HCT116 (cell line): ENCODE measurements around the gene NRCAM. TPM values are rescaled to one million over a fixed set of nuclear protein-coding genes. Genes with fewer than 3 reads are reported as not detected.

ENCODE experiments used
- ATAC-seq: fragments of 200-7000 bp; cut with Tn5 transposase; 2 replicates; pipeline ENCODE4 v1.9.1; 2020; ENCODE audit warnings: mild to moderate bottlenecking, moderate library complexity
- BruUV-seq: library from RNA; stranded (reverse); fragments of 400-500 nt; replicated peaks from 2 replicates; lab custom pipeline; 2021; lab: Mats Ljungman, UMichigan
- CTCF ChIA-PET: fragments of 300-600 bp; sonication (Branson Sonifier 250); formaldehyde crosslinking; loops from one replicate; lab custom pipeline; 2021; ENCODE audit warnings: antibody characterized with exemption; lab: Charles Lee
- POLR2A ChIA-PET: fragments of 300-600, 350-600 bp; sonication (Branson Sonifier 250); formaldehyde crosslinking; loops from one replicate; lab custom pipeline; 2021; ENCODE audit warnings: antibody characterized with exemption; lab: Charles Lee
- RAD21 ChIA-PET, 2 experiments: fragments of 300-600 bp; sonication (Branson Sonifier 250); formaldehyde crosslinking; loops; one replicate each; lab custom pipeline; 2023; ENCODE audit warnings: low total read pairs in 2 of 2; ENCODE audit not compliant: uncharacterized antibody in 2 of 2, unreplicated experiment in 2 of 2, low non-redundant PET in 1 of 2; lab: Charles Lee
- DNase-seq: peaks from one replicate; pipeline ENCODE4 v3.0.0-alpha.2; 2010; ENCODE audit warnings: low read depth, low spot score
- H2AFZ ChIP-seq: fragments of 200-600 bp; shearing (Covaris generic), sonication (generic); 2 replicates; pipeline ENCODE4 v1.6.1; 2017; ENCODE audit warnings: low read depth, mixed run types, mixed read lengths, antibody characterized with exemption, low read length; ENCODE audit not compliant: poor library complexity, severe bottlenecking
- H3K27ac ChIP-seq: 2 replicates; pipeline ENCODE4 v1.5.1; 2012; ENCODE audit warnings: low read depth, low read length
- H3K27me3 ChIP-seq: fragments of 200-600 bp; sonication (generic); 2 replicates; pipeline ENCODE4 v1.6.1; 2016; ENCODE audit warnings: mixed run types, low read length, mixed read lengths; ENCODE audit not compliant: insufficient read depth
- H3K36me3 ChIP-seq, 2 experiments: fragments of 200-500 bp in 1 of 2; fragments of 200-600 bp in 1 of 2; sonication (Bioruptor generic) in 1 of 2; sonication (generic) in 1 of 2; 2 replicates each; pipeline versions ENCODE4 v1.5.1 to v1.6.1; 2014 to 2016; ENCODE audit warnings: low read length in 2 of 2, inconsistent platforms in 1 of 2, mixed read lengths in 1 of 2, mixed run types in 1 of 2; ENCODE audit not compliant: insufficient read depth in 2 of 2, control insufficient read depth in 1 of 2
- H3K4me1 ChIP-seq, 2 experiments: fragments of 200-600 bp in 1 of 2; sonication (generic) in 1 of 2; 2 replicates each; pipeline versions ENCODE4 v1.5.1 to v1.6.1; 2012 to 2017; ENCODE audit warnings: low read length in 2 of 2, inconsistent platforms in 1 of 2, mild to moderate bottlenecking in 1 of 2, mixed read lengths in 1 of 2, mixed run types in 1 of 2, moderate library complexity in 1 of 2; ENCODE audit not compliant: insufficient read depth in 2 of 2, control insufficient read depth in 1 of 2
- H3K4me2 ChIP-seq: fragments of 200-600 bp; sonication (generic); 2 replicates; pipeline ENCODE4 v1.6.1; 2017; ENCODE audit warnings: mixed run types, low read length, mixed read lengths
- H3K4me3 ChIP-seq, 2 experiments: fragments of 200-600 bp in 1 of 2; sonication (generic) in 1 of 2; replicated peaks in 1 of 2; 2 replicates each; pipeline ENCODE4 v1.5.1; 2011 to 2016; ENCODE audit warnings: low read length in 2 of 2, control low read depth in 1 of 2, low read depth in 1 of 2, mild to moderate bottlenecking in 1 of 2, mixed read lengths in 1 of 2, mixed run types in 1 of 2
- H3K79me2 ChIP-seq: fragments of 200-600 bp; sonication (generic); 2 replicates; pipeline ENCODE4 v1.6.1; 2017; ENCODE audit warnings: mild to moderate bottlenecking, mixed run types, low read length, moderate library complexity, mixed read lengths; ENCODE audit not compliant: insufficient read depth
- H3K9ac ChIP-seq: fragments of 200-600 bp; sonication (generic); 2 replicates; pipeline ENCODE4 v1.6.1; 2016; ENCODE audit warnings: low read length, mixed read lengths
- H3K9me2 ChIP-seq: fragments of 200-600 bp; sonication (generic), shearing (Covaris generic); 2 replicates; pipeline ENCODE4 v1.6.1; 2017; ENCODE audit warnings: mixed run types, mild to moderate bottlenecking, moderate library complexity; ENCODE audit not compliant: insufficient read depth
- H3K9me3 ChIP-seq, 2 experiments: fragments of 200-500 bp in 1 of 2; fragments of 200-600 bp in 1 of 2; sonication (Bioruptor generic) in 1 of 2; sonication (generic) in 1 of 2; 2 replicates each; pipeline ENCODE4 v1.6.1; 2014 to 2017; ENCODE audit warnings: low read length in 2 of 2, mixed read lengths in 2 of 2, inconsistent platforms in 1 of 2, low read depth in 1 of 2, mild to moderate bottlenecking in 1 of 2, mixed run types in 1 of 2, moderate library complexity in 1 of 2; ENCODE audit not compliant: control insufficient read depth in 1 of 2, insufficient read depth in 1 of 2
- H4K20me1 ChIP-seq: fragments of 200-600 bp; sonication (generic), shearing (Covaris generic); 2 replicates; pipeline ENCODE4 v1.6.1; 2017; ENCODE audit warnings: mixed run types, mild to moderate bottlenecking, moderate library complexity; ENCODE audit not compliant: insufficient read depth
- EZH2 ChIP-seq: fragments of 200-600 bp; sonication (generic); IDR thresholded peaks from 2 replicates; pipeline ENCODE4 v1.6.1; 2017; ENCODE audit warnings: antibody characterized with exemption, mixed run types
- JUND ChIP-seq: IDR thresholded peaks from 2 replicates; pipeline ENCODE4 v1.6.1; 2012
- MAX ChIP-seq: IDR thresholded peaks from 2 replicates; pipeline ENCODE4 v1.6.1; 2012
- SIN3A ChIP-seq: IDR thresholded peaks from 2 replicates; pipeline ENCODE4 v1.6.1; 2012; ENCODE audit warnings: low read depth
- ZFX ChIP-seq: fragments of 450-650 bp; IDR thresholded peaks from 2 replicates; pipeline ENCODE4 v1.6.1; 2017
- ZNF274 ChIP-seq: fragments of 200-500 bp; sonication (Bioruptor generic); IDR thresholded peaks from 2 replicates; pipeline ENCODE4 v1.6.1; 2014; ENCODE audit warnings: mild to moderate bottlenecking, low read depth, low read length, inconsistent platforms
- intact Hi-C: fragments of 100-400 bp; cut with micrococcal nuclease; formaldehyde crosslinking; loops from 2 replicates; pipeline ENCODE4 v1.10.0; 2022
- total RNA-seq: library from RNA; stranded (reverse); gene quantifications from one replicate; pipeline ENCODE4 v1.2.1, GENCODE V29; 2021; ENCODE audit not compliant: unreplicated experiment
- TF ChIP-seq, protein P1 (sequence below): IDR thresholded peaks from 2 replicates; pipeline ENCODE4 v1.6.1; 2012

The NRCAM gene
- total RNA-seq, 1 experiment from 2014 or later, result 0.15 TPM

DNA sequence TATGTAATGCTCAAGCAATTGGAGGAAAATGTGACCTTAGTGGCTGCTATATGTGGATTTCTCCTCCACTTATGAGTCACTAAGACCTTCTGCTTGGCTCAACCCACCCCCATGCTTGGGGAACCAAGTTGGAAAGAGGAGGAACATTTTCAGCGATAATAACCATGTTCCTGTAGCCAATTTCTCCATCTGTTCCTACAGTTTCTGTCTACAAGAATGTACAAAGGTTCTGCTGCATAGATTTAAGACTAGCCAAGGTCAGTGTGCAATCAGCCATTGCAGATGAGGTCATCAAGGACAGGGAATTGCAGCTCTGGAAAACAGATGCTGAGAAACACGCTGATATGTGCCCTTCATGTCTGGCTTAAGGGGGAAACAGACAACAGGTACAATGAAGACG, 5.6 kb upstream of the NRCAM start (continued):
- TF ChIP-seq, protein P1, sequence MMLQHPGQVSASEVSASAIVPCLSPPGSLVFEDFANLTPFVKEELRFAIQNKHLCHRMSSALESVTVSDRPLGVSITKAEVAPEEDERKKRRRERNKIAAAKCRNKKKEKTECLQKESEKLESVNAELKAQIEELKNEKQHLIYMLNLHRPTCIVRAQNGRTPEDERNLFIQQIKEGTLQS, result no peak
- no peak for TF ChIP-seq ZFX
- TF ChIP-seq JUND, result no peak
- no peak for TF ChIP-seq MAX

DNA sequence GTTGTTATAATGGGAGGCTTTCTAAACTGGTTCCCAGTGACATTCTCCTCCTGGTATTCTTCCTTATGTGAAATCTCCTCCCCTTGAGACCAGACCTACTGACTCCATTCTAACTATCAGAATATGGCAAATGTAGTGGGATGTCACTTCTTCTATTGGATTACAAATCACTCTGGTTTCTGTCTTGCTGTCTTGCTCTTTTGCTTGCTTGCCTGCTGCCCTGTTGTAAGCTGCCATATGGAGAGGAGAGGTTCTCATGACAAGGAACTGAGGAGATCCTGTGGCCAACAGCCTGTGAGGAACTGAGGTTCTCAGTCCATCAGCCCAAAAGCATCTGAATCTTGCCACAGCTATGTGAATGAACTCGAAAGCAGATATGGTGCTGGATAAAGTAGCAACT, 4.7 kb upstream of the NRCAM start:
- POLR2A ChIA-PET, result no interaction called here
- intact Hi-C loops, result loop anchor here (1.0 kb wide), 1 partner anchor 280 kb away; no protein-coding TSS in a partner anchor

More for the DNA sequence above, 4.7 kb upstream of the NRCAM start:
- DNase-seq (no peak), ATAC-seq (no peak)
- Histone ChIP-seq H3K4me1 (no peaks in the 10 kb centered on the region), H3K36me3 (no peaks in the 10 kb centered on the region), H3K79me2 (no peaks in the 10 kb centered on the region), H3K27me3 (0 out of 2 replicates have a peak, but pooled peaks cover 5% of the 10 kb centered on the region), H3K9me3 (no peaks in the 10 kb centered on the region), H3K9ac (no peak overlapping the region), H3K27ac (no peak overlapping the region), H2AFZ (no peak overlapping the region), H3K4me2 (no peak overlapping the region), H4K20me1 (no peaks in the 10 kb centered on the region), H3K9me2 (no peaks in the 10 kb centered on the region), H3K4me3 (no peak overlapping the region)
- RAD21 ChIA-PET, result no interaction called here
- no TSS peak for BruUV-seq
- CTCF ChIA-PET, result no interaction called here
- TF ChIP-seq EZH2 (no peak), JUND (no peak), ZNF274 (no peak), MAX (no peak), SIN3A (no peak)
